RPMI8226 (cell line): ENCODE measurements around the gene POLA2.
"Not testable (repeated sequence)": the region's sequence is repeated elsewhere in the genome, so short reads cannot be mapped to it uniquely, and the experiment has no call there.

ENCODE experiments used
- DNase-seq: peaks from one replicate; pipeline ENCODE4 v3.0.0-alpha.2; 2015

POLA2 gene, protein sequence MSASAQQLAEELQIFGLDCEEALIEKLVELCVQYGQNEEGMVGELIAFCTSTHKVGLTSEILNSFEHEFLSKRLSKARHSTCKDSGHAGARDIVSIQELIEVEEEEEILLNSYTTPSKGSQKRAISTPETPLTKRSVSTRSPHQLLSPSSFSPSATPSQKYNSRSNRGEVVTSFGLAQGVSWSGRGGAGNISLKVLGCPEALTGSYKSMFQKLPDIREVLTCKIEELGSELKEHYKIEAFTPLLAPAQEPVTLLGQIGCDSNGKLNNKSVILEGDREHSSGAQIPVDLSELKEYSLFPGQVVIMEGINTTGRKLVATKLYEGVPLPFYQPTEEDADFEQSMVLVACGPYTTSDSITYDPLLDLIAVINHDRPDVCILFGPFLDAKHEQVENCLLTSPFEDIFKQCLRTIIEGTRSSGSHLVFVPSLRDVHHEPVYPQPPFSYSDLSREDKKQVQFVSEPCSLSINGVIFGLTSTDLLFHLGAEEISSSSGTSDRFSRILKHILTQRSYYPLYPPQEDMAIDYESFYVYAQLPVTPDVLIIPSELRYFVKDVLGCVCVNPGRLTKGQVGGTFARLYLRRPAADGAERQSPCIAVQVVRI

GRCh38 chr11:65261591-65262380 lies at the start of gene POLA2:
Gene POLA2, plus strand, starts transcription at chr11:65261962. Its CDS starts 331 bp downstream, at chr11:65262293.
- DNase-seq: peak; percentile 100

GRCh38 chr11:65212226-65212801 lies 49.4 kb upstream of the POLA2 start:
- no peak for DNase-seq

GRCh38 chr11:65213322-65214211 lies 48.2 kb upstream of the POLA2 start:
- DNase-seq: no peak

GRCh38 chr11:65214212-65214845 lies 47.4 kb upstream of the POLA2 start:
- DNase-seq: no peak

DNA sequence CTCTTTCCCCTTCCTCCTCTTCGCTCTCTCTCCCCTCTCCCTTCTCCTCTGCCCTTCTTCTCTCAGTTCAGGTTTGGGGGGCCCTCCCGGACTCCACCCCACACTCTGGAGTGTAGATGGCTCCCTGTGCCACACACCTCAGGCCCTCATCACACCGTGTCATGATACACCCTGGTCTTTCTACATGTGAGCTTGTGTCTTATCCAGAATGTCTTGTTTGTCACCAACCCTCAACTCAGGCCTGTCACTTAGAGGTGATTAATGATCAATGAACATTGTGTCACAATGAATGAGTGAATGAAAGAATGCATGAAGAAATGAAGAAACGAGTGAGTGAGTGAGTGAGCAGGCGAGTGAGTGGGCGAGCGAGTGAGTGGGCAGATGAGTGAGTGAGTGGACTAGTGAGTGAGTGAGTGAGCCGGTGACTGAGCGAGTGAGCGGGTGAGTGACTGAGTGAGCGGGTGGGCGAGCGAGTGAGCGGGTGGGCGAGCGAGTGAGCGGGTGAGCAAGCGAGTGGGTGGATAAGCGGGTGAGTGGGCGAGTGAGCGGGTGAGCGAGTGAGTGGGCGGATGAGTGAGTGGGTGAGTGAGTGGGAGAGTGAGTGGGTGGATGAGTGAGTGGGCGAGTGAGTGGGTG lies 46.2 kb upstream of the POLA2 start:
- no peak for DNase-seq

DNA sequence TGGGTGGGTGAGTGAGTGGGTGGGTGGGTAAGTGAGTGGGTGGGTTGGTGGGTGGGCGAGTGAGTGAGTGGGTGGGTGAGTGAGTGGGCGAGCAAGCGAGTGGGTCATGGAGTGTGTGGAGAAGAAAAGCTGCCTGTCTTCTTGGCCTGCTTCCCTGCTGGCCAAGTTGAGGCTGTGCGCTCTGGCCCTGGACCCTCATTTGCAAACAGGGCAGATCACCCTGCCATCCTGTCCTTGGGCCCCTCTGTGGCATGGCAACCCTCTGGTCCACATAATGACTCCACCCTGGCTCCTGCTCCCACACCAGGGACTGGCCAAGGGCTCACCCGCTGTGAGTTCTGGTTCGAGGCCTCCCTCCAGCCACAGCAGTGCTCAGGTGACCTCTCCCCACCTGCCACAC lies 44.9 kb upstream of the POLA2 start:
- DNase-seq: no peak

DNA sequence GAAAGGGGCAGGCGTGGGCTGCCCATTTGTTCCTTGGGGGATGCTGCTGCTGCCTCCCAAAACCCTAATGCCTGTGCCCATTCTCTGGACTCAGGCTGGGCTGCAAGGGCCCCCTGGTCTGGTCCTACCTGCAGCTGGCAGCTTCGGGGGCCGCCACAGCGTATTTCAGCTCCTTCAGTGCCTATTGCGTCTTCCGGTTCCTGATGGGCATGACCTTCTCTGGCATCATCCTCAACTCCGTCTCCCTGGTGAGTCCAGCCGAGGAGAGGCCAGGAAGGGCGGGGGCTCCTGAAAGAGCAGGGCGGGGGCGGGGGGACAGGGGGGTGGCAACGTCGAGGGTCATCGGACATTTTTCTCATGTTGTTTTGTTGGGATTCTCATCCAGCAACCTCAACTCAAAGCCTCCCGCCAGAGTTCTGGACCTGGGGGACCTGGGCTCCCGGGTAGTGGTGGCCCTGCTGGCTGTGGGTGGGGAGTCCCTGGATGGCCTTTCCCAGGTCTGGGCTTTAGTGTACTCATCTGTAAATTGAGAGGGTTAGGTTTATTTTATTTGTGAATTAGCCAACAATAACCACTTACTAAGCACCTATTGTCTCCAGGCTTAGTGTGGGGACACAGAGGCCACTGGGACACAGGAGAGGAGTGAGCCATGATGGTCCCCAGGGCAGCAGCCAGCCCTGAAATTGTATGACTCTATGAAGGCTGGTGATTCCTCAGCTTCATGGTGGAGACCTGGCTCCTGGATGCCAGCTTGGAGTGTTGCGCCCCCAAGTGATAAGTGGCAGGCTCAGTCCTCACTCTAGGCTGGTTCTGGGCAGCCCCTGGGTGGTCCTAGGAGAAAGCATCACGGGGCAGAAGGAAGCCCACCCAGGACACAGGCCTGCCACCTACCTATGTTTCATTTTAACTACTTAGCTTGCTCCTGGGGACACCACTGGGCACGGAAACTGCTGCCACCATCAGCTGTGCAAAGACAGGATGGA lies 44.0 kb upstream of the POLA2 start:
- DNase-seq: no peak

DNA sequence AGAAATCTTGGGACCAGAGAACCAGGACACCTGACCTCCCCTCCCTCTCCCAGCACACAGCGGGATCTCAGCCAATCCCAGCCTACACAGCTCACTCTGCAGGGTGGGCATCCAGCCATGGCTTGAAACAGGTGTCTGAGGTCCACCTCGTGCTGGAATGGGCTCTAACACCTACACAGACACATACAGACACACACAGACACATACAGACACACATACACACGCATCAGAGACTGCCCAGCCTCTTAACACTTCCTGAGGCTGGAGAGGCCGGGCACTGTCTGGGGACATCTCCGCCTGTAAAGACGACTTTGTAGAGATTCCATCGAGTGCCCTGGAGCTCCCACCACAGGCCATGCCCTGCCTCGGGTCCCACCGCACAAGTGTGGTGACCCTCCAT lies 43.3 kb upstream of the POLA2 start:
- no peak for DNase-seq

GRCh38 chr11:65219930-65220213 lies 41.9 kb upstream of the POLA2 start:
- DNase-seq: no peak

DNA sequence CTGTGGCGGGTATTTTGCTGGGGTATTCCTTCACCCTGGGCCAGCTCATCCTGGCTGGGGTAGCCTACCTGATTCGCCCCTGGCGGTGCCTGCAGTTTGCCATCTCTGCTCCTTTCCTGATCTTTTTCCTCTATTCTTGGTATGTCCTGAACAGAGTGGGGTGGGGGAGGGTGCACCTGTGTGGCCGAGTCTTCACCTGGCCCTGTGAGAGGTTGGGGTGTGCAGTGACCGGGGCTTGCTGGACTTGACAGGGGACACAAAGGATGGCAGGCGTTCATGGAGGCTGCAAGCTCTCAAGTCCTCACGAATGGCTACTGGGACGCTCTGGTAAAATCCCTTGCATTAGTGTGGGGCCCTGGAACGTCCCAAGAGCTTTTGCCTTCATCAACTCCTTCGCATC lies 40.7 kb upstream of the POLA2 start:
- no peak for DNase-seq

GRCh38 chr11:65223011-65223410 lies 38.8 kb upstream of the POLA2 start:
- no peak for DNase-seq

GRCh38 chr11:65224930-65225278 lies 36.9 kb upstream of the POLA2 start:
- no peak for DNase-seq

GRCh38 chr11:65225279-65226102 lies 36.3 kb upstream of the POLA2 start:
- peak; percentile 71 for DNase-seq

DNA sequence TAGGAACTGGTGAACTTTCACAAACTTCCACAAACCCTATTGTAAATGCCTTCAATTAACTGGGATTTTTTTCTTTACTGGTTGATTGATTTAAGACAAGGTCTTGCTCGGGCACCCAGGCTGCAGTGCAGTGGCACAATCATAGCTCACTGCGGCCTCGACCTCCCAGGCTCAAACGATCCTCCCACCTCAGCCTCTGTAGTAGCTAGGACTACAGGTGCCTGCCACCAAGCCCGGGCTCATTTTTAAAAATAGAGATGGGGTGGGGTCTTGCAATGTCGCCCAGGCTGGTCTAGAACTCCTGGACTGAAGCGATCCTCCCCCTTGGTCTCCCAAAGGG lies 35.7 kb upstream of the POLA2 start:
- no peak for DNase-seq

- DNase-seq: no peak
These were observed 33.9 kb upstream of the POLA2 start for GRCh38 chr11:65227879-65228278.

- no peak for DNase-seq
These were observed 25.3 kb upstream of the POLA2 start for GRCh38 chr11:65236194-65237059.

DNA sequence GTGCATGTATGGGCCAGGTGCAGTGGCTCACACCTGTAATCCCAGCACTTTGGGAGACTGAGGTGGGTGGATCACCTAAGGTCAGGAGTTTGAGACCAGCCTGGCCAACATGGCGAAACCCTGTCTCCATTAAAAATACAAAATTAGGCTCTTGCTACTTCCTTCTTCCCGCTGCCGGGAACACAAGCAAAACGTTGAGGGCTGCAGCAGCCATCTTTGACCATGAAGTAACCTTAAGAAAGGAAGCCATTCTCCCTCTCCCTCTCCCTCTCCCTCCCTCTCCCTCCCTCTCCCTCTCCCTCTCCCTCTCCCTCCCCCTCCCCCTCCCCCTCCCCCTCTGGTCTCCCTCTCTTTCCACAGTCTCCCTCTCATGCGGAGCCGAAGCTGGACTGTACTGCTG lies 23.5 kb upstream of the POLA2 start:
- not testable (repeated sequence) for DNase-seq

DNA sequence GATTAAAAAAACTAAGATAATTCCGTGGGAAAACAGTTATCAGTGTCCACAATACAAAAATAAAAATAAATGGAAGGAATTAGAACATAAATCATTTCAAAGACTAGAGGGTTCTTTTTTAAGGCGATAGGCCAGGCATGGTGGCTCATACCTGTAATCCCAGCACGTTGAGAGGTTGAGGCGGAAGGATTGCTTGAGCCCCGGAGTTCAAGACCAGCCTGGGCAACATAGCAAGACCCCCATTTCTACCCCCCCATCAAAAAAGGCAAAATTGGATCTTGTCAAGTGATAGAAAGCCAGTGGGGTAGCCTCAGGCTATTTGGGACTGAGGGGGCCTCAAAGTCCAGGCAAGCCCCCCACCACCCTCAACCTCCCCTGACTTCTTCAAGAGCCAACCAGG lies 20.6 kb upstream of the POLA2 start:
- no peak for DNase-seq

- DNase-seq: no peak
These were observed 20.1 kb upstream of the POLA2 start for GRCh38 chr11:65241692-65242091.
